Body of pancreas (tissue), 4 donors: Measurements from ENCODE around the gene TMEM59.
"Not testable (repeated sequence)": the region's sequence is repeated elsewhere in the genome, so short reads cannot be mapped to it uniquely, and the experiment has no call there.

Experiments used
- CTCF ChIP-seq, 7 experiments: fragments of 450-650 bp in 4 of 7; fragments of 200-600 bp in 3 of 7; sonication (generic) in 3 of 7; IDR thresholded peaks; one replicate each; pipeline ENCODE4 v1.5.1; 2016 to 2019; ENCODE audit warnings: antibody characterized with exemption in 7 of 7
- POLR2A ChIP-seq, 3 donors: fragments of 450-650 bp; IDR thresholded peaks; one replicate each; pipeline ENCODE4 v1.6.1; 2016; ENCODE audit warnings: antibody characterized with exemption in 3 of 3, mild to moderate bottlenecking in 2 of 3

- not testable (repeated sequence) for TF ChIP-seq POLR2A, CTCF (IDR thresholded peaks at IDR 0.05)
Observed at GRCh38 chr1:54019562-54020176, 33.3 kb downstream of the TMEM59 start.
